Neural crest cell (in vitro differentiated cells): ENCODE measurements around the gene POLA2. TPM values are rescaled to one million over a fixed set of nuclear protein-coding genes. Genes with fewer than 3 reads are reported as not detected.

Experiments
- DNase-seq: peaks from one replicate; pipeline ENCODE4 v3.0.0; 2021; ENCODE audit warnings: low read depth, mixed read lengths, low spot score
- H3K27ac Mint-ChIP-seq: one replicate; pipeline ENCODE4 v1.8.0; 2021; ENCODE audit warnings: mild to moderate bottlenecking, mixed read lengths; ENCODE audit not compliant: unreplicated experiment
- H3K27me3 Mint-ChIP-seq: 2 replicates; pipeline ENCODE4 v1.8.0; 2021; ENCODE audit warnings: low read depth, mild to moderate bottlenecking, mixed read lengths
- H3K36me3 Mint-ChIP-seq: 2 replicates; pipeline ENCODE4 v1.8.0; 2021; ENCODE audit warnings: low read depth, mild to moderate bottlenecking, mixed read lengths
- H3K4me1 Mint-ChIP-seq: 2 replicates; pipeline ENCODE4 v1.8.0; 2021; ENCODE audit warnings: mixed read lengths
- H3K4me3 Mint-ChIP-seq: one replicate; pipeline ENCODE4 v1.8.0; 2021; ENCODE audit warnings: mild to moderate bottlenecking, mixed read lengths
- H3K9me3 Mint-ChIP-seq: 2 replicates; pipeline ENCODE4 v1.8.0; 2021; ENCODE audit warnings: mixed read lengths
- total RNA-seq: library from RNA; stranded (reverse); gene quantifications from 2 replicates; pipeline ENCODE4 v1.2.1, GENCODE V29; 2021
- TF ChIP-seq, protein P1 (sequence below): fragments of 200-600 bp; sonication (generic); conservative IDR thresholded peaks from 2 replicates; pipeline ENCODE4 v1.5.0; 2021; ENCODE audit warnings: antibody characterized with exemption, mild to moderate bottlenecking

Gene POLA2
- total RNA-seq, 1 donor from 2014 or later: 66.9 TPM

DNA sequence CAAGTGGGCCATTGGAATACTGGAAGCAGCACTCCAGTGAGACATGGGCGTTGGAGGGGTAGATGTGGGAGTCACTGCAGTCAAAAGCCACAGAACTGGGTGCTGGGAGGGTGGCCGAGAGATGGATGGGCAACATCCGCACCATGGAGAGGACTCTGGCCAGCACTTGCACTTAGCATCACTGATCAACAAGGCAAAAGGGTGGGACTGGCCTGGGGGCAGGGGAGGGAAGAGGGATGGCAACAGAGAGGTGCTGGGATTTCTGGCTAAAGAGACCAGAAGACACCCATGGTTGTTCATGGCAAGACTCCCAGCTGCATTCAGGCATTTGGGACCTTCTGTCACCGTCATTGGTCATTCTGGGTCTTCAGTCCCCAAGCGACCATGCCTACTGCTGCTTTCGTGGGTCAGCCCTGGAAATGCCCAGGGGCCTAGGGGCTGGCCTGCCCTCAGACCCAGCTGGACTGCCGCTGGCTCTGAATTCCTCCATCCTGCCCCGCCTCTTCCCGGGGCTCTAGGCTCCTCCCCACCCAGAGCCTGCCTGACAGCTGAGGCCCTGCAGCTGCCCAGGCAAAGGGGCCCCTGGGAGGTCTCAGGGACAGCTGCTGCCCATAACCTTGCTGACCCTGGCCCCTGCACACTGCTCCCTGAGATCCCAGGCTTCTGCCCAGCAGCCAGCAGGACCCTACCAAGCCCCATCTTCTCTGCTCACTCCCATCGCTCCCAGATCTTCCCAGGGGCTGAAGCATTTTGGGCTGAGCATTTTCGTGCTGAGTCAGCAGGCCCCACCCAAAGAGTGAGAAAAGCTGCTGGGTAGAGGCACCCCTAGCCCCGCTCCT lies 39.9 kb downstream of the POLA2 start:
- Mint-ChIP-seq H3K36me3 (peaks cover 3% of the 10 kb centered on the region), H3K4me1 (peaks cover 33% of the 10 kb centered on the region), H3K27me3 (no peaks in the 10 kb centered on the region), H3K9me3 (no peaks in the 10 kb centered on the region), H3K4me3 (peak overlapping the region; percentile 68), H3K27ac (peak overlapping the region; percentile 81)
- TF ChIP-seq, protein P1, sequence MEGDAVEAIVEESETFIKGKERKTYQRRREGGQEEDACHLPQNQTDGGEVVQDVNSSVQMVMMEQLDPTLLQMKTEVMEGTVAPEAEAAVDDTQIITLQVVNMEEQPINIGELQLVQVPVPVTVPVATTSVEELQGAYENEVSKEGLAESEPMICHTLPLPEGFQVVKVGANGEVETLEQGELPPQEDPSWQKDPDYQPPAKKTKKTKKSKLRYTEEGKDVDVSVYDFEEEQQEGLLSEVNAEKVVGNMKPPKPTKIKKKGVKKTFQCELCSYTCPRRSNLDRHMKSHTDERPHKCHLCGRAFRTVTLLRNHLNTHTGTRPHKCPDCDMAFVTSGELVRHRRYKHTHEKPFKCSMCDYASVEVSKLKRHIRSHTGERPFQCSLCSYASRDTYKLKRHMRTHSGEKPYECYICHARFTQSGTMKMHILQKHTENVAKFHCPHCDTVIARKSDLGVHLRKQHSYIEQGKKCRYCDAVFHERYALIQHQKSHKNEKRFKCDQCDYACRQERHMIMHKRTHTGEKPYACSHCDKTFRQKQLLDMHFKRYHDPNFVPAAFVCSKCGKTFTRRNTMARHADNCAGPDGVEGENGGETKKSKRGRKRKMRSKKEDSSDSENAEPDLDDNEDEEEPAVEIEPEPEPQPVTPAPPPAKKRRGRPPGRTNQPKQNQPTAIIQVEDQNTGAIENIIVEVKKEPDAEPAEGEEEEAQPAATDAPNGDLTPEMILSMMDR: no peak
- DNase-seq: peak; percentile 58

DNA sequence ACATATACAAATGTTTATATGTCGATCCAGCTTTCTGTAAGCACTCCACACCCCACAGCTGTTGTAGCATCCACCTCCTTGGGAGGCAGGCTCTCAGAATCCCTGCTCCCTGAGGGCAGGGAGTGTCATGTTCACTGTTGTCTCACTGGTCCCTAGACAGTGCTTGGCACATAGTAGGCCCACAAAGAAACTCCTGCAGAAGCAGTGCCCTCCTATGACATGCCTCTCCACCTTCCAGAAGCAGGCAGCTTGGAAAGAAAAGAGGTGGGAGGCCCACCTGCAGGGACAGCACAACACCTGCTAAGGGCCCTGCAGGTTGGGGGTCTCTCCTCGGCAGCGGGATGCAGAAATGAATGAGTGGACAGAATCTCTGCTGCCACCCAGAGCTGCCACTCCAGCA lies 41.8 kb downstream of the POLA2 start:
- Mint-ChIP-seq H3K27me3 (no peaks in the 10 kb centered on the region), H3K36me3 (peaks cover 3% of the 10 kb centered on the region), H3K9me3 (no peaks in the 10 kb centered on the region), H3K4me1 (peaks cover 35% of the 10 kb centered on the region), H3K27ac (no peak overlapping the region), H3K4me3 (no peak overlapping the region)
- no peak for DNase-seq
- TF ChIP-seq, protein P1: no peak

DNA sequence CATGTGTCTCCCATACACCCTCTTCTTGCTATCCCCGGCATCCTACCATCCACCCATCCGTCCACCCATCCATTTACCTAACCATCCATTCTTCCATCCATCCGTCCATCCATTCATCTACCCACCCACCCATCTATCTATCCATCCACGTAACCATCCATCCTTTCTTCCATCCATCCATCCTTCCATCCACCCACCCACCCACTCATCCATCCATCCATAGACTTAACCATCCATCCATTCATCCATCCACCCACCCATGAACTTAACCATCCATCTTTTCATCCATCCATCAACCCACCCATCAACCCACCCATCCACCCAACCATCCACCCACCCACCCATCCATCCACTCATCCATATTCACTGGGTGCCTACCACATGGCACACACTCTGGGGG lies 42.3 kb downstream of the POLA2 start:
- H3K9me3 Mint-ChIP-seq: no peaks in the 10 kb centered on the region
- H3K4me1 Mint-ChIP-seq: peaks cover 31% of the 10 kb centered on the region
- no peak overlapping the region for H3K4me3 Mint-ChIP-seq
- TF ChIP-seq, protein P1: no peak
- DNase-seq: no peak
- H3K27ac Mint-ChIP-seq: no peak overlapping the region
- peaks cover 3% of the 10 kb centered on the region for H3K36me3 Mint-ChIP-seq
- no peaks in the 10 kb centered on the region for H3K27me3 Mint-ChIP-seq

DNA sequence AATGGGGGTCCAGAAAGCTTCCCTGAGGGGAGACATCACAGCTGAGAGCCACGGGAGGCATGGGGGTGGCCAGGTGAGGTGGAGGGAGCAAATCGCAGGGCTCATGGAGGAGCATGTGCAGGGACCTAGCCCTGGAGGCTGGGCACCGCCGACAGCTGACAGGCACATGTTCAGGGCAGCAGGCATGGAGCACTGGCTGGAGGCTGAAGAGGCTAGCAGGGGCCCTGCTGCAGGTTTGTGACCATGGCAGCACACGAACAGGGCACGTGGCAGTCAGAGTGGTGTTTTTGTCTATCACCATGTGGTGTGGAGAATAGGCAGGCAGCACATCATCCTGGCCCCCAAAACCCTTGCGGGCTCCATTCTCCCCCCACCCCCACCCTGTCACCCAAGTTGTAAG lies 42.9 kb downstream of the POLA2 start:
- no peak for DNase-seq
- Mint-ChIP-seq H3K27me3 (no peaks in the 10 kb centered on the region), H3K9me3 (no peaks in the 10 kb centered on the region), H3K4me1 (peaks cover 31% of the 10 kb centered on the region), H3K27ac (no peak overlapping the region), H3K4me3 (no peak overlapping the region), H3K36me3 (peaks cover 3% of the 10 kb centered on the region)
- TF ChIP-seq, protein P1: no peak

DNA sequence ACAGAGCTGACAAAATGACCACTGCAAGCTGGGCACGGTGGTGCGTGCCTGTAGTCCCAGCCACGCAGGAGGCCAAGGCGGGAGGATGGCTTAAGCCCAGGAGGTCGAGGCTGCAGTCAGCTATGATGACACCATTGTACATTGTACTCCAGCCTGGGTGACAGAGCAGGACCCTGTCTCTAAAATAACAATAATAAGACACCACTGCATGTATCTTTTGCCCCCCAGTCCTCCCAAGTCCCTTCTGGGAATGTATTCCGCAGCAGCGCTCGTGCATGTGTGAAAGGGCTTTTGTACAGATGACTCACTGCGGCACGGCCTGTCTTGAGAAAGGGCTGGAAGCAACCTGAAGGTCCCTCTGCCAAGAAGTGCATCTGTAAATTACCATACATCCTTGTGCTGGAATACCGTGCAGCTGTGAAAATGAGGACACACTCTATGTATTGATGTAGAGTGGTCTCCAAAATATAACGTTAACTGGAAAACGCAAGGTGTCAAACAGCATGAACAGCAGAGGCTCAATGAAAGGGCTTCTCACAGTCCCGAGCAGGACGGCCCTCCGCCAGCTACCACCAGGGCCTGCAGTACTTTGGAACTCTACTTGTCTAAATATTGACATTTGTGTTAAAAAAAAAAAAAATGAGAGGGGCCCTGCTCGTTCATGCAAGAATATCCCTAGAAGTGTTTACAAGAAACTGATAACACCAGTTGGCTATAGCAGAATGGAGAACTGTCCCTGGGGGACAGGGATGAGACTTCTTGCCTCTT lies 43.9 kb downstream of the POLA2 start:
- no peak overlapping the region for H3K27ac Mint-ChIP-seq
- TF ChIP-seq, protein P1: no peak
- H3K27me3 Mint-ChIP-seq: peaks cover 1% of the 10 kb centered on the region
- H3K4me1 Mint-ChIP-seq: peaks cover 38% of the 10 kb centered on the region
- H3K9me3 Mint-ChIP-seq: no peaks in the 10 kb centered on the region
- DNase-seq: no peak
- H3K36me3 Mint-ChIP-seq: peaks cover 3% of the 10 kb centered on the region
- H3K4me3 Mint-ChIP-seq: peak overlapping the region; percentile 19
